Endodermal cell (in vitro differentiated cells): Measurements from ENCODE around the gene FYCO1. TPM values are rescaled to one million over a fixed set of nuclear protein-coding genes. Genes with fewer than 3 reads are reported as not detected.

Source experiments
- DNase-seq: peaks from one replicate; pipeline ENCODE4 v3.0.0-alpha.2; 2017
- H3K27ac ChIP-seq: 2 replicates; pipeline ENCODE4 v1.5.1; 2013; ENCODE audit warnings: mild to moderate bottlenecking, low read depth, low read length, moderate library complexity
- H3K27me3 ChIP-seq: 2 replicates; pipeline ENCODE4 v1.6.1; 2013; ENCODE audit warnings: mild to moderate bottlenecking, low read length, moderate library complexity; ENCODE audit not compliant: insufficient read depth, control insufficient read depth, poor library complexity, severe bottlenecking
- H3K36me3 ChIP-seq: 2 replicates; pipeline ENCODE4 v1.7.0; 2013; ENCODE audit warnings: mild to moderate bottlenecking, low read length, moderate library complexity; ENCODE audit not compliant: control insufficient read depth, insufficient read depth
- H3K4me1 ChIP-seq: one replicate; pipeline ENCODE4 v1.7.0; 2013; ENCODE audit warnings: low read length; ENCODE audit not compliant: control insufficient read depth, insufficient read depth
- H3K4me3 ChIP-seq: 2 replicates; pipeline ENCODE4 v1.5.1; 2013; ENCODE audit warnings: mild to moderate bottlenecking, low read length, moderate library complexity
- H3K9ac ChIP-seq: 2 replicates; pipeline ENCODE4 v1.6.1; 2013; ENCODE audit warnings: mild to moderate bottlenecking, low read length, moderate library complexity; ENCODE audit not compliant: poor library complexity, severe bottlenecking; ENCODE audit errors: extremely low read depth
- H3K9me3 ChIP-seq: 2 replicates; pipeline ENCODE4 v1.6.1; 2013; ENCODE audit warnings: mild to moderate bottlenecking, low read length, moderate library complexity; ENCODE audit not compliant: control insufficient read depth
- H3K27ac Mint-ChIP-seq: 2 replicates; pipeline ENCODE4 v1.8.0; 2020; ENCODE audit warnings: mixed read lengths
- H3K27me3 Mint-ChIP-seq: 2 replicates; pipeline ENCODE4 v1.8.0; 2021; ENCODE audit warnings: mild to moderate bottlenecking, mixed read lengths; ENCODE audit not compliant: insufficient read depth
- H3K36me3 Mint-ChIP-seq: 2 replicates; pipeline ENCODE4 v1.8.0; 2020; ENCODE audit warnings: low read depth, mixed read lengths
- H3K4me1 Mint-ChIP-seq: 2 replicates; pipeline ENCODE4 v1.8.0; 2020; ENCODE audit warnings: mixed read lengths
- H3K4me3 Mint-ChIP-seq: 2 replicates; pipeline ENCODE4 v1.8.0; 2020; ENCODE audit warnings: mild to moderate bottlenecking, moderate library complexity, mixed read lengths
- H3K9me3 Mint-ChIP-seq: 2 replicates; pipeline ENCODE4 v1.8.0; 2020; ENCODE audit warnings: mild to moderate bottlenecking, mixed read lengths
- CTCF ChIP-seq: fragments of 200-600 bp; sonication (generic); conservative IDR thresholded peaks from 2 replicates; pipeline ENCODE4 v1.5.0; 2021; ENCODE audit warnings: antibody characterized with exemption, mild to moderate bottlenecking
- WGBS, 2 experiments: methylation state at CpG; one replicate each; pipeline versions ENCODE4 v1.1.5 to v1.1.7; 2013; ENCODE audit warnings: missing lambda C conversion rate in 2 of 2, mixed read lengths in 1 of 2; ENCODE audit not compliant: insufficient coverage in 1 of 2, insufficient read length in 1 of 2; 5-methylcytosine and 5-hydroxymethylcytosine counted together
- total RNA-seq, 2 donors: library from RNA; stranded (reverse); fragmentation: NEBNext Ultra II Directional in 1 of 2; extraction: Animal tissue kit (Norgen Biotek cat#: 25700) in 1 of 2; gene quantifications; 2 replicates in 1 of 2; 3 replicates in 1 of 2; pipeline ENCODE4 v1.2.1, GENCODE V29; 2021

Gene FYCO1
- total RNA-seq, 2 donors from 2014 or later = 11.3 to 11.8 TPM

DNA sequence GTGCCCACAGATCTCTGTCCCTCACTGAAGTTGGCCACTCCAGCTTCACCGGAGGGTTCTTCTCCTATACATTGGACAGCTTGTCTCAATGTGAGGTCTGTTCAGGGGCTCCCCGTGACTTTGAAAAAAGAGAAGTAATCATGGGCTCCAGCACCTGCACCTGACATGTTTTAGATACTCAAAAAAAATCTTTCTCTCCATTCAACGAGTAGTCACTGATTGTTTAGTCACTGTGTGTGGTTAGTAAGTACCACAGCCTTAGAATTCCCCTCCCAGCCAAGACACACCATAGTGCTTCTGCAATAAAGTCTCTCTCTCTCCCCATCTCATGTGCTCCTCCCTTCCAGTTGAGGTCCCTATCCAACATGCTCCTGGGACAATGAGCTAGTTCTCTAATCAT is 90.7 kb downstream of the FYCO1 start:
- Mint-ChIP-seq H3K27ac (no peak overlapping the region), H3K36me3 (no peaks in the 10 kb centered on the region), H3K4me3 (no peak overlapping the region), H3K27me3 (peaks cover 10% of the 10 kb centered on the region), H3K9me3 (no peaks in the 10 kb centered on the region), H3K4me1 (no peaks in the 10 kb centered on the region)
- H3K4me1 ChIP-seq = no peaks in the 10 kb centered on the region
- no peak overlapping the region for H3K27ac ChIP-seq
- no peak for TF ChIP-seq CTCF
- H3K36me3 ChIP-seq = no peaks in the 10 kb centered on the region
- 91 to 93% methylated on average over 2 to 3 of the region's 3 CpGs for WGBS, 2 experiments
- no peak overlapping the region for H3K4me3 ChIP-seq
- no peak overlapping the region for H3K9ac ChIP-seq
- H3K27me3 ChIP-seq = no peaks in the 10 kb centered on the region
- H3K9me3 ChIP-seq = no peaks in the 10 kb centered on the region
- DNase-seq = no peak

DNA sequence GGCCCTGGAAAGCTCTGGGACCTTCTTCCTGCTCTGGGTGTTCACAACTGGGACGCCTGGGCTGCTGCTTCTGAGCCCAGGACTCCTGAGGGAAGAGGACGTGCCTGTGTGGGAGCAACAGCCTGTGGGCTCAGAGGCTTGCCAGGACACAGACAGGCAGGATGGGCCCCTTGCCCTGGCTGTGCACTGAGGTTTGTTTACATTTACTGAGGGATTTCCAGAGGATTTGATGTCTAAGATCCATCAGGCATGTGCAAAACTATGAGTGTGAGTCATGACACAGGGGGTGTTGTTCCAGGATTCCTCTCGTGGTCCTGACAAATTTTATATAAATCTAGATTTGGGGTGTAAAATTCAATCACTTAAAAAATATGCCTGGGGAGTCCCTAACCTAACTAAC is 98.7 kb downstream of the FYCO1 start:
- Histone ChIP-seq H3K4me1 (no peaks in the 10 kb centered on the region), H3K9me3 (no peaks in the 10 kb centered on the region), H3K27ac (no peak overlapping the region), H3K9ac (no peak overlapping the region), H3K27me3 (no peaks in the 10 kb centered on the region), H3K36me3 (no peaks in the 10 kb centered on the region), H3K4me3 (no peak overlapping the region)
- Mint-ChIP-seq H3K4me1 (peaks cover 5% of the 10 kb centered on the region), H3K4me3 (no peak overlapping the region), H3K36me3 (no peaks in the 10 kb centered on the region), H3K27me3 (peaks cover 5% of the 10 kb centered on the region), H3K27ac (no peak overlapping the region), H3K9me3 (no peaks in the 10 kb centered on the region)
- no peak for TF ChIP-seq CTCF
- 87% methylated on average over 3 of the region's 3 CpGs; no CpG with 5 or more reads in 1 of the 2 experiments for WGBS, 2 experiments
- no peak for DNase-seq

- peaks cover 5% of the 10 kb centered on the region for H3K4me1 Mint-ChIP-seq
Measured at GRCh38 chr3:45895686-45896468, 99.7 kb downstream of the FYCO1 start.

More at GRCh38 chr3:45895686-45896468, 99.7 kb downstream of the FYCO1 start:
- H3K27me3 Mint-ChIP-seq = peaks cover 4% of the 10 kb centered on the region
- Histone ChIP-seq H3K9ac (no peak overlapping the region), H3K36me3 (no peaks in the 10 kb centered on the region), H3K27me3 (no peaks in the 10 kb centered on the region), H3K4me1 (no peaks in the 10 kb centered on the region), H3K9me3 (no peaks in the 10 kb centered on the region), H3K4me3 (no peak overlapping the region), H3K27ac (no peak overlapping the region)
- no peak for DNase-seq
- no peak overlapping the region for H3K27ac Mint-ChIP-seq
- no peak for TF ChIP-seq CTCF
- H3K4me3 Mint-ChIP-seq = no peak overlapping the region
- 91 to 93% methylated on average over 2 to 5 of the region's 5 CpGs for WGBS, 2 experiments
- H3K36me3 Mint-ChIP-seq = no peaks in the 10 kb centered on the region
- no peaks in the 10 kb centered on the region for H3K9me3 Mint-ChIP-seq
